HL-60/S4 treated with phorbol 12-myristate 13-acetate at 8.2 ng/mL for 4 days and 3 days (cell line): ENCODE data around the gene GPX2.

ENCODE experiments used
- in situ Hi-C: fragments of 300-500 bp; cut with MboI; formaldehyde crosslinking; loops from 2 replicates; pipeline ENCODE4 v1.15.0; 2022; ENCODE audit warnings: low sequenced_read_pairs

Gene GPX2

DNA sequence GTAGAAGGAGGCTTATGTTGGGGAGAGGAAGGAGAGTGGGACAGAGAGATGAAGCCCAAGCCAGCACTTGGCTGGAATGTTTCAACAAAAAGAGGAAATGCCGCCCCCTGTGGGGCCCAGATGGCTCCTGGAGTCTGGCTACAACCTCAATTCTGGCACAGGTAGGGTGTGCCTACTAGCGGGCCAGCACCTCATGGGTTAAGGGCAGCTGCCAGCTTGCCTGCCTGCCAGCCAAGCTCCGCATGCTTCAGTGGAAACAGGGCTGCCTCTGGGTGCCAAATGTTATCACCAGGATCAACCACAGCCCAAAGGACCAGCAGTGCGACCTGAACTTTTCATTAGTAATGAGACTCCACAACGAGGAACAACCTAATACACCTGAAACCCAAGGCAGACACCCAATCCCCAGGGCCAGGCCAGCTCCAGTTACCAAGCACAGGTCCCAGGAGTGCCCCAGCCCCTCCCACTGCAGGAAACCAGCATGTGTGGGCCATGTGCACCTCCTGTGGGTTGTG lies 18.3 kb upstream of the GPX2 start:
- in situ Hi-C loops: no loop called here

GRCh38 chr14:64958743-64959142 lies 16.2 kb upstream of the GPX2 start:
- in situ Hi-C loops: no loop called here

- in situ Hi-C loops: no loop called here
These were observed 15.7 kb upstream of the GPX2 start for GRCh38 chr14:64958201-64958600.

DNA sequence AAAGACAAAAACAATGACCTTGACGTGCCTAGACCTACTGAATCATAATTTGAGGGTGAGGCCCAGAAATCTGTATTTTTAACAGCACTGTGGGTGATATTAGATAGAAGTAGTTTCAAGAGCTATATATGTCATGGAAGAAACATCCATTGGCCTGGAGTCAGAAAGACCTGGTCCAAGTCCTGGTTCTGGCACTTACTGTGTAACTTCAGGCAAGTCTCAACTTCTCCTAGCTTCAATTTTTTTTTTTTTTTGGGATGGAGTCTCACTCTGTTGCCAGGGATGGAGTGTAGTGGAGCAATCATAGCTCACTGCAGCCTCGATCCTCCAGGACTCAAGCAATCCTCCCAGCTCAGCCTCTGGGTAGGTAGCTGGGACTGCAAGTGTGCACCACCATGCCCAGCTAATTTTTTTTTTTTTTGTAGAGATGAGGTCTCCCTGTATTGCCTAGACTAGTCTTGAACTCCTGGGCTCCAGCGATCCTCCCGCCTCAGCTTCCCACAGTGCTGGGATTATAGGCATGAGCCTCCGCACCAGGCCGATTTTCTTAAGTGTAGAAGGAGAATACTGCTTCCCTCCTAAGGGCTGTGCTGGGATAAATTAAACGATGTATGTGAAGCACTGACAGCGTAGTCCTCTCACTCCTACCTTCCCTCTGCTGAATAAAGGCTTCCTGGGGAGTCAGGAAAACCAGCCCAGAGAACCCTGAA lies 14.3 kb upstream of the GPX2 start:
- in situ Hi-C loops: no loop called here

DNA sequence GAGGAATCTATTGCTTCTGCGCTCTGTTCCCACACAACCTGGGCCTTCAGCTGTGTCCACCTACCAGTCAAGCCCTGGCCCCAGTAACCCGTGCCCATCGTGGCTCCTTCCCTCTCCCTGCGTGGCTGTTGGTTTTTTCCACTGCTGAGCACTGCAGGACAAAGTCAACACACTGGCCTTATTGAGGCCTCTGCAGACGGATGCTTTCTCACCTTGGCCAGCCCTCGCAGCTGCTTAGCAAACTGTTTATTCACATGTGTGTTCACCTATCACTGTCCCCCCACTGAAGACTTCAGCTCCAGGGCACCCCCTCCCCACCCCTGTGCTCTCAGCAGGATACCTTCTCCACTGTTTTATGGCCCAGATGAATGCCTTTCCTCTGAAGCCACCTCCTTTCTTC lies 12.8 kb upstream of the GPX2 start:
- in situ Hi-C loops: no loop called here

DNA sequence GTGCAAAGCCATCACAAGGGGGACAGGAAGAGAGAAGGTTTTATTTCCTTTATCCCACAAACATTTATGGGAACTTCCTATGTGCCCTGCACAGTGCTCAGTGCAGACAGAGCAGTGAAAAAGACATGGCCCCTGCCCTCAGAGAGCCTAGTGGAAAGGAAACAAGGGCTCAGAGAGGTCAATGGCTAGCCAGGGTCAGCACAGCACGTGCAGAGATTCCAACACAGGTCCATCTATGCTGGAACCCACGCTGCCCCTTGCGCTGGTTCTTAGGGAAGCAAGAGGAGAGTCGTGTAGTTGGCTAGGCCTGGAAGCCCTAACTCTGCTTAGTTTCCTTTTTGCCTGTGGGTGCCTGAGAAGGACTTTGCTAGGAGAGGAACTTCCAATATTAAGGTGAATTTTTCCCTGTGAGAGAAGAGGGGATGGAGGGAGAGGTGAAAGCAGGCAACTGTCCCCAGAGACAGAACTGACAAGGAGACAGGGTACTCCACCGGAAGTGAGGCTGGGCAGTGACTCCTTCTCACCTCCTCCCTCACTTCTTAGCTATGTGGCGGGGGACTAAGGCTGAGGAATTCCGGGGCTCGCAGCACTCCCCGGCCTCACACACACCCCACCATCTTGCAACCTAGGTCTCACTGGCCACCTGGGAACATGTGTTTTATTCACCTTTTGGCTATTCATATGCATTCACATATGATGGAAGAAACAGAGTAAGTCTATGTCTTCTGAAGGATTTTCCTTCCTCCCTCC lies 12.1 kb upstream of the GPX2 start:
- in situ Hi-C loops: no loop called here

GRCh38 chr14:64953661-64954060 lies 11.1 kb upstream of the GPX2 start:
- in situ Hi-C loops: no loop called here

GRCh38 chr14:64953310-64953654 lies 10.7 kb upstream of the GPX2 start:
- in situ Hi-C loops: no loop called here

DNA sequence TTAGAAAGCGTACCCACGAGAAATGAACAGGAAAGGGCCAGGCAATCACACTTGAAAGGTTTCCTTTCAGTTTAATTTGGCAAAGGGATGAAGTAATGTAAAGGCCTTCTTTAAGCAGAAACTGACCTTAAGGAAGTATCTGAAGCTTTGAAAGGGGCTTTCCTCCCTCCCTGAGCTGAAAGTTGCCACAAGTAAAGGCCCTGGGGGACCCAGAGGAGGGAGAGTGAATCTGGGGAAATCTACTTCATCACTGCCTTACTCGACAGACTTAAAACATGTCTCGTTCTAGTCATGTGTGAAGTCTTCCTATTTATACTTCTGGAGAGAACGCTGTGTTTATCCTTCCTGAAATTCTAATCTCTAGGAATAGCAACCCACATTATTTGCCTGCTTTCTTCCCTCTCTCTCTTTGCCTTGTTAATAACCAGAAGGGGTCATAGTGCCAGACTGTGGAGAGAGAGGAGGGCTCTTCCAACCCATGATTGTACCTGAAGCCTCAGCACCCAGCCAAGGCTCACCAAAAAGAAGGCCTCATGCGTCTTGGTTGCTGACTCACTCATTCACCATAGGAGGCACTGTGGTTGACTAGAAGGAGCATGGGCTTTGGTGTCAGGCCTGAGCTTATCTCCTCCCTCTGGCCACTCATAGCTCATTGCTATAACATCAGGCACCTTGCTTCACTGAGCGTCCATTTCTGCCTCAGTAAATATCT lies 10.2 kb upstream of the GPX2 start:
- in situ Hi-C loops: no loop called here

DNA sequence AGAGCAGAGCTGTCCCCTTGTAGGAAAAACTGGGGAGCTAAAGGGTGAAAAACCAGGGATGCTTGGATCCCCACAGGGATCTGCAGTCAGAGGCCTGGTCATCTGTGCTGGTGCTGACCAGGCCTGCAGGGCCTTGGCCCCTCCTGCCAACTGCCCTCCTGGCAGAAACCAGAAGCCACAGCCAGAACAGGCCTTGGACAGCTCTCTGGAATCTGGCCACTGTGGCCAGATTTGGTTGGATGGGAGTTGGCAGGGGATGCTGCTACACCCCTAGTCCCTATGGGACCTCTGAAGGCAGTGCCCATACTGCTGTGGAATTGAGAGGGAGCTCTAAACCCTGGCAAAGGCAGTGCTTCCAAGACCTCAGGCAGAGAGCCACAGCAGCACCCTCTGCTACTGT lies 9.2 kb upstream of the GPX2 start:
- in situ Hi-C loops: no loop called here

DNA sequence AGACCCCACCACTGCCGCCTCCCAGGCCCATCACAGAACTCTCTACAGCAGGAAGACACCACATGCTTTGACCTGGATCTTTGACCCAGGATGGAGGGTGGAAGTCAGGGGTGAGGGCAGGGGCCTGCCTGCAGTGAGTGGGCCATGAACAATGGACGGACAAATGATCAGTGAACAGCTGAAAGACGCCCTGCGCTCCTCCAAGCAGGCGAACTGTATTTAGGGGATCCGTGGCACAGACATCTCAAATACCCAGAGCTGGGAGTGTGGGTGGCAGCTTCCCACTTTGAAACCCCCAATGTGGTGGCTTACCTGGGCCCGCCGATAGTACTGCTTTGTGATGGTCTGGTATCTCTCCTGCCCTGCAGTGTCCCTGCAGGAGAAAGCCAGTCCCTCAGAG lies 8.7 kb upstream of the GPX2 start:
- in situ Hi-C loops: no loop called here

GRCh38 chr14:64950889-64951288 lies 8.3 kb upstream of the GPX2 start:
- in situ Hi-C loops: no loop called here

DNA sequence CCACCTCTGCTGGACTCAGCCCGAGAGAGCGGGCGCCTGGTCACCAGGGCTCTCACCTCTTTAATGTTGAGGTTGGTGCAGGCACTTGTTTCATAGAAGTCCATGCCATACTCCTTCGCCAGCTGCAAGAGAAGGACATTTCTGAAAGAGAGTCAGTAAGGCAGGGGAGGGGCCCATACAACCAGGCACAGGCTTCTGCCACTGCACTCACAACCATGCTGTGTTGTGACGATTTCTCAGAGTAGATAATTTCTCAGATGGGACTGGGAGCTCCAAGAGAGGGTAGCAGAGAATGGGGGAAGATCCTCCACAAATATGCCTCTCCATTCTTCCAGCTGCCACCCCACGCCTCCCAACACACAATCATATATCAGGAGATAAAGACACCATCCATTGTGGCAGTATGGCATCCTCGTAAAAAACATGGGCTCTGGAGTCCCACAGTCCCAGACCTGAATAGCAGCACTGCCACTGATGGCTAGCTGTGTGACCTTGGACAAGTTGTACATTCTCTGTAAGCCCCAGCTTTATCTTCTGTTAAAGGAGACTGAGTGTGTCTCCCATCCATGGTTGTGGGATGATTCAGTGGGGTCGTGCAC lies 6.2 kb upstream of the GPX2 start:
- in situ Hi-C loops: no loop called here

DNA sequence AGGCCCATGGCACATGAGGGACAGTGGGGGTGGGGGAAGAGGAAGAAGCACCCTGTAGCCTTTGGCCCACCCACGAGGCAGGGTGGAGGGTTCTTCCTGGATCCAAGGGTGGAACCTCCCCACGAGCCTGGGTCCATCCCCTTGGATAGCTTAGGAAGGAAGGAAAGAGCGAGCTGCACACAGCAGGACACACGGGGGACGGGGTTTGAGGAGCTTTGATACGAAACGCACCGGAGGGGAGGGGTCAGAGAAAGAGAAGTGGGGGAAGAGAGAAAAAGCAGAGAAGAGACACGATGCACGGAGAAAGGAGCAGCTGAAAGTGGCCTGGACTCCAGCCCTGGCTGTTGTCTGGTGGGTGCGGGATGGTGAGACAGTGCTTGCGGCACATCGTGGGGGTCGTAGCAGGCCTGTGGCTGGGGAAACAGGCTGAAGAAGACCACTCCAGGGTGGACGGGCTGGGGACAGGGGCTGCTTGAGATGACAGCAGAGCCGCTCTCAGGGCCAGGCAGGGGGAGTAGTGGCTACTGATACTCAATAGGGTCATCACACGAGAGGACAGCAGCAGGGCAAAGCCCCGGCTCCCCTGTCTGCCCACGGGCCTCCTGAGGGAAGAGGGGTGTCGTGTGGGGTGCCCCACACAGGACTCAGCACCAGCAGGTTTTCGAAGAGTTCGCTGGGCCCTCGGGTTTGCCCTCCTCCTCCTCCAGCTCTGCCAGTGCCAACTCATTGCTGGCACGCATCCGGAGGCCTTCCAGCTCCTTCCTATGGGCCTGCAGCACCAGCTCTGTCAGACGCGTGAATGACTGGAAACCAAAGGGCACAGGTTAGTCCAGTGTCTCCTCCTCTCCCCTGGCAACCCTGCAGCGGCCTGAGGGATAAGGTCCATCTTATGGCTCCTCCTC lies 5.4 kb upstream of the GPX2 start:
- in situ Hi-C loops: no loop called here

GRCh38 chr14:64946310-64947045 lies 3.9 kb upstream of the GPX2 start:
- in situ Hi-C loops: no loop called here

GRCh38 chr14:64945431-64946178 lies 3.1 kb upstream of the GPX2 start:
- in situ Hi-C loops: no loop called here

GRCh38 chr14:64944861-64945260 lies 2.3 kb upstream of the GPX2 start:
- in situ Hi-C loops: no loop called here

DNA sequence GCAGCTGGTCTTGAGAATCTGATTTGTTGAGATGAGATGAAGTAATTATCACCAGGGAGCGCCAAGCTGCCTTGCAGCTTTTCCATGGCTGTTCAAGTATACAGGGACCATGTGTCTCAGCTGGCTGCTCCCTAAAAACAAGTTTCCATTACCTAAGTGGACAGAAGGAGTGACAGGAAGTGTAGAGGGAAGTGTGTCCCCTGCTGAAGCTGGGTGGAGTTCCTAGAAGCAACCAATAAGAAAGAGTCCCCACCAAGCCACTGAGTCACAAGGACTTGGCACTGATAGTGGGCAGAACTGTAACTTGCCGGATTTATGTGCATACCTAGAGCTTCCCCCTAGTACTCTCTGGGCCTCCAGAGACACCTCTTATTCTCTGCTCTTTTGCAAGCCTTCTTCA lies 1.5 kb upstream of the GPX2 start:
- in situ Hi-C loops: no loop called here

DNA sequence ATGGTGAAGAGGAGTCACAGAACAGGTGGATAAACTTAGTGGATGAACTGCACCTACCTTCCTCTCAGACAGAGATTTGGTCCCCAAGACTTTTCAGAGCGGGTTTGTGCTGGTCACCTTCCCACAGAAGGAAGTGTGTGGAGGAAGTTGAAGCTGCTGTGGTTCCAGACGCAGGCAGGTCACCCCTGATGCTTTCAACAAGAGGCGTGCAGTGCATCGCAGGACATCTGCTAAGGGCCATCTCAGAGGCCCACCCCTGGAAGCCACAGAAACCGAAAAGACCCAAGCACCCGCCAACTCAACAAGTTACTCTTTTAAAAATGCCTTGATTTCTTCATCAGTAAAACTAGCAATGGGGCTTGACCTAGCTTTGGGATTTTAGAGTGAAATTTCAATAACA lies 1.0 kb upstream of the GPX2 start:
- in situ Hi-C loops: no loop called here
